Activated naive CD8-positive, alpha-beta T cell treated with anti-CD3 and anti-CD28 coated beads, Interleukin-2, amount 50 U/mL, for 16 hours (primary cell): Measurements from ENCODE around the gene AKT1.
"Not testable (repeated sequence)": the region's sequence is repeated elsewhere in the genome, so short reads cannot be mapped to it uniquely, and the experiment has no call there.

Experiments
- DNase-seq: peaks from one replicate; pipeline ENCODE4 v3.0.0-alpha.2; 2020; ENCODE audit warnings: low read depth, low spot score

Gene AKT1

GRCh38 chr14:104739546-104740516 lies 55.7 kb downstream of the AKT1 start:
- DNase-seq, result no peak

- no peak for DNase-seq
Measured at GRCh38 chr14:104739026-104739425, 56.5 kb downstream of the AKT1 start.

- DNase-seq, result no peak
Measured at GRCh38 chr14:104738375-104739019, 57.1 kb downstream of the AKT1 start.

GRCh38 chr14:104735830-104736642 lies 59.5 kb downstream of the AKT1 start:
- DNase-seq, result no peak

GRCh38 chr14:104734991-104735779 lies 60.4 kb downstream of the AKT1 start:
- DNase-seq, result no peak

GRCh38 chr14:104734601-104734990 lies 61.0 kb downstream of the AKT1 start:
- DNase-seq, result no peak

- DNase-seq, result no peak
Measured at GRCh38 chr14:104734051-104734587, 61.4 kb downstream of the AKT1 start.

GRCh38 chr14:104732931-104733681 lies 62.4 kb downstream of the AKT1 start:
- no peak for DNase-seq

- DNase-seq, result no peak
Measured at GRCh38 chr14:104732355-104732804, 63.2 kb downstream of the AKT1 start.

GRCh38 chr14:104731320-104732294 lies 63.9 kb downstream of the AKT1 start:
- DNase-seq, result no peak

- DNase-seq, result no peak
Measured at GRCh38 chr14:104730487-104730886, 65.1 kb downstream of the AKT1 start.

GRCh38 chr14:104729835-104730181 lies 65.7 kb downstream of the AKT1 start:
- no peak for DNase-seq

- not testable (repeated sequence) for DNase-seq
Measured at GRCh38 chr14:104729176-104729834, 66.2 kb downstream of the AKT1 start.

- no peak for DNase-seq
Measured at GRCh38 chr14:104728631-104729030, 66.9 kb downstream of the AKT1 start.

GRCh38 chr14:104726600-104727451 lies 68.7 kb downstream of the AKT1 start:
- DNase-seq, result no peak

GRCh38 chr14:104725772-104726548 lies 69.6 kb downstream of the AKT1 start:
- DNase-seq, result no peak
